Nephron (organoid): ENCODE measurements around the gene ADAM23.

ENCODE experiments used
- H3K27ac Mint-ChIP-seq, 3 experiments: 2 replicates each; pipeline ENCODE4 v1.8.0; 2020; ENCODE audit warnings: mixed read lengths in 3 of 3, mild to moderate bottlenecking in 2 of 3, moderate library complexity in 1 of 3
- H3K27me3 Mint-ChIP-seq: 2 replicates; pipeline ENCODE4 v1.8.0; 2021; ENCODE audit warnings: low read depth, mild to moderate bottlenecking, moderate library complexity, mixed read lengths
- H3K36me3 Mint-ChIP-seq: 2 replicates; pipeline ENCODE4 v1.8.0; 2020; ENCODE audit warnings: low read depth, mixed read lengths
- H3K4me1 Mint-ChIP-seq: 2 replicates; pipeline ENCODE4 v1.8.0; 2020; ENCODE audit warnings: mixed read lengths
- H3K4me3 Mint-ChIP-seq, 3 experiments: 2 replicates each; pipeline ENCODE4 v1.8.0; 2020; ENCODE audit warnings: mild to moderate bottlenecking in 3 of 3, mixed read lengths in 3 of 3, moderate library complexity in 2 of 3
- H3K9me3 Mint-ChIP-seq: 2 replicates; pipeline ENCODE4 v1.8.0; 2020; ENCODE audit warnings: mixed read lengths
- CTCF ChIP-seq, 3 experiments: fragments of 200-600 bp; sonication (generic); IDR thresholded peaks; one replicate each; pipeline ENCODE4 v1.5.0; 2021; ENCODE audit warnings: antibody characterized with exemption in 3 of 3; ENCODE audit not compliant: unreplicated experiment in 3 of 3

Gene ADAM23

GRCh38 chr2:206647985-206648384 is 204.7 kb downstream of the ADAM23 start:
- Mint-ChIP-seq H3K27ac (no peak overlapping the region), H3K9me3 (no peaks in the 10 kb centered on the region), H3K4me1 (no peaks in the 10 kb centered on the region), H3K36me3 (no peaks in the 10 kb centered on the region), H3K27me3 (peaks cover 9% of the 10 kb centered on the region), H3K4me3 (no peak overlapping the region)
- no peak for TF ChIP-seq CTCF (IDR thresholded peaks at IDR 0.05; ENCODE audit: unreplicated experiment in 3 of 3)

GRCh38 chr2:206657087-206657486 is 213.8 kb downstream of the ADAM23 start:
- Mint-ChIP-seq H3K27me3 (peaks cover 4% of the 10 kb centered on the region), H3K36me3 (no peaks in the 10 kb centered on the region), H3K9me3 (no peaks in the 10 kb centered on the region), H3K4me1 (no peaks in the 10 kb centered on the region), H3K4me3 (no peak overlapping the region), H3K27ac (no peak overlapping the region)
- TF ChIP-seq CTCF (IDR thresholded peaks at IDR 0.05; ENCODE audit: unreplicated experiment in 3 of 3), result no peak

- no peaks in the 10 kb centered on the region for H3K36me3 Mint-ChIP-seq
Observed at GRCh38 chr2:206665251-206665650, 221.9 kb downstream of the ADAM23 start.

More at GRCh38 chr2:206665251-206665650, 221.9 kb downstream of the ADAM23 start:
- Mint-ChIP-seq H3K27ac (no peak overlapping the region), H3K9me3 (no peaks in the 10 kb centered on the region), H3K4me3 (no peak overlapping the region), H3K27me3 (no peaks in the 10 kb centered on the region), H3K4me1 (no peaks in the 10 kb centered on the region)
- TF ChIP-seq CTCF (IDR thresholded peaks at IDR 0.05; ENCODE audit: unreplicated experiment in 3 of 3), result no peak
